ENCODE measurements around the gene LCN6. TPM values are rescaled to one million over a fixed set of nuclear protein-coding genes. Genes with fewer than 3 reads are reported as not detected.

Gene LCN6
- total RNA-seq, 1 experiment from 2014 or later = not detected

GRCh38 chr9:136710543-136710942 is 37.8 kb downstream of the LCN6 start:
- Histone ChIP-seq H3K4me1 (peaks cover 11% of the 10 kb centered on the region), H3K4me3 (ENCODE audit: low read depth, low read length) (no peak overlapping the region), H3K9me3 (no peaks in the 10 kb centered on the region), H3K36me3 (ENCODE audit: control insufficient read depth, insufficient read depth, low read length) (no peaks in the 10 kb centered on the region; the same call in 1 of the 2 replicates), H3K27me3 (replicated peaks; ENCODE audit: control insufficient read depth, insufficient read depth, low read length) (no peaks in the 10 kb centered on the region)
- ChIA-PET POLR2A (no interaction called here), CTCF (no interaction called here)
- Mint-ChIP-seq H3K9me3 (ENCODE audit: unreplicated experiment) (no peaks in the 10 kb centered on the region), H3K4me1 (ENCODE audit: low read depth, unreplicated experiment) (peaks cover 9% of the 10 kb centered on the region), H3K27me3 (ENCODE audit: insufficient read depth, unreplicated experiment) (no peaks in the 10 kb centered on the region), H3K36me3 (ENCODE audit: insufficient read depth, unreplicated experiment) (no peaks in the 10 kb centered on the region), H3K4me3 (ENCODE audit: unreplicated experiment) (no peak overlapping the region), H3K27ac (ENCODE audit: unreplicated experiment) (no peak overlapping the region)
- no peak for TF ChIP-seq CTCF (IDR thresholded peaks at IDR 0.05; ENCODE audit: insufficient read depth in 1 of 2, low read depth in 1 of 2, low read length in 1 of 2, severe bottlenecking in 1 of 2, unreplicated experiment in 1 of 2)
- intact Hi-C loops (cut with micrococcal nuclease; ENCODE audit: unreplicated experiment) = no loop called here
- no TSS peak for BruUV-seq (replicated peaks)
- DNase-seq = no peak

GRCh38 chr9:136709454-136710109 is 38.7 kb downstream of the LCN6 start:
- no peaks in the 10 kb centered on the region for H3K36me3 Mint-ChIP-seq (ENCODE audit: insufficient read depth, unreplicated experiment)
- no peaks in the 10 kb centered on the region for H3K9me3 ChIP-seq
- H3K4me1 Mint-ChIP-seq (ENCODE audit: low read depth, unreplicated experiment) = peaks cover 9% of the 10 kb centered on the region
- BruUV-seq (replicated peaks) = no TSS peak
- TF ChIP-seq CTCF (IDR thresholded peaks at IDR 0.05; ENCODE audit: insufficient read depth in 1 of 2, low read depth in 1 of 2, low read length in 1 of 2, severe bottlenecking in 1 of 2, unreplicated experiment in 1 of 2) = no peak
- peaks cover 11% of the 10 kb centered on the region for H3K4me1 ChIP-seq
- POLR2A ChIA-PET = interaction anchor here (0.6 kb wide), 2 partner anchors 12 to 52 kb away, joined by 3 to 4 read pairs; no protein-coding TSS in a partner anchor
- DNase-seq = no peak
- no peaks in the 10 kb centered on the region; the same call in 1 of the 2 replicates for H3K36me3 ChIP-seq (ENCODE audit: control insufficient read depth, insufficient read depth, low read length)
- no peak overlapping the region for H3K27ac Mint-ChIP-seq (ENCODE audit: unreplicated experiment)
- H3K4me3 ChIP-seq (ENCODE audit: low read depth, low read length) = no peak overlapping the region
- no peaks in the 10 kb centered on the region for H3K9me3 Mint-ChIP-seq (ENCODE audit: unreplicated experiment)
- intact Hi-C loops (cut with micrococcal nuclease; ENCODE audit: unreplicated experiment) = no loop called here
- H3K4me3 Mint-ChIP-seq (ENCODE audit: unreplicated experiment) = no peak overlapping the region
- H3K27me3 ChIP-seq (replicated peaks; ENCODE audit: control insufficient read depth, insufficient read depth, low read length) = no peaks in the 10 kb centered on the region
- no peaks in the 10 kb centered on the region for H3K27me3 Mint-ChIP-seq (ENCODE audit: insufficient read depth, unreplicated experiment)
- CTCF ChIA-PET = interaction anchor here (0.6 kb wide), 1 partner anchor 11 kb away, joined by 6 read pairs; no protein-coding TSS in a partner anchor

GRCh38 chr9:136707849-136708517 is 40.3 kb downstream of the LCN6 start:
- DNase-seq = no peak
- Histone ChIP-seq H3K9me3 (no peaks in the 10 kb centered on the region), H3K36me3 (ENCODE audit: control insufficient read depth, insufficient read depth, low read length) (no peaks in the 10 kb centered on the region), H3K27me3 (replicated peaks; ENCODE audit: control insufficient read depth, insufficient read depth, low read length) (no peaks in the 10 kb centered on the region), H3K4me3 (ENCODE audit: low read depth, low read length) (no peak overlapping the region), H3K4me1 (peaks cover under 1% of the 10 kb centered on the region)
- intact Hi-C loops (cut with micrococcal nuclease; ENCODE audit: unreplicated experiment) = no loop called here
- ChIA-PET CTCF (no interaction called here), POLR2A (no interaction called here)
- no TSS peak for BruUV-seq (replicated peaks)
- no peaks in the 10 kb centered on the region for H3K27me3 Mint-ChIP-seq (ENCODE audit: insufficient read depth, unreplicated experiment)
- no peaks in the 10 kb centered on the region for H3K9me3 Mint-ChIP-seq (ENCODE audit: unreplicated experiment)
- peaks cover 9% of the 10 kb centered on the region for H3K4me1 Mint-ChIP-seq (ENCODE audit: low read depth, unreplicated experiment)
- no peak overlapping the region for H3K4me3 Mint-ChIP-seq (ENCODE audit: unreplicated experiment)
- no peak for TF ChIP-seq CTCF (IDR thresholded peaks at IDR 0.05; ENCODE audit: insufficient read depth in 1 of 2, low read depth in 1 of 2, low read length in 1 of 2, severe bottlenecking in 1 of 2, unreplicated experiment in 1 of 2)
- H3K36me3 Mint-ChIP-seq (ENCODE audit: insufficient read depth, unreplicated experiment) = no peaks in the 10 kb centered on the region
- peak overlapping the region; percentile 27 for H3K27ac Mint-ChIP-seq (ENCODE audit: unreplicated experiment)
